ENCODE data around the gene PTPN22.

PTPN22 gene

GRCh38 chr1:113818578-113818977 lies 52.9 kb downstream of the PTPN22 start:
- TF ChIP-seq CTCF (IDR thresholded peaks at IDR 0.05) (no peak), ZFX (IDR thresholded peaks at IDR 0.05; ENCODE audit: borderline replicate concordance) (no peak)
- no peak overlapping the region for H3K27ac ChIP-seq

- TF ChIP-seq CTCF (IDR thresholded peaks at IDR 0.05) (no peak), ZFX (IDR thresholded peaks at IDR 0.05; ENCODE audit: borderline replicate concordance) (no peak)
- H3K27ac ChIP-seq = peak overlapping the region; percentile 72
Observed at GRCh38 chr1:113813218-113813617, 58.3 kb downstream of the PTPN22 start.

- peak overlapping the region; percentile 72 for H3K27ac ChIP-seq
- TF ChIP-seq CTCF (IDR thresholded peaks at IDR 0.05) (no peak), ZFX (IDR thresholded peaks at IDR 0.05; ENCODE audit: borderline replicate concordance) (no peak)
Observed at GRCh38 chr1:113812661-113813135, 58.8 kb downstream of the PTPN22 start.

GRCh38 chr1:113811888-113812660 lies 59.4 kb downstream of the PTPN22 start, which contains the start of gene RSBN1:
Gene RSBN1, minus strand, starts transcription at chr1:113812476. Its CDS starts 64 bp downstream, at chr1:113812412.
- no peak for TF ChIP-seq CTCF (IDR thresholded peaks at IDR 0.05)
- peak within 1 kb of the TSS; percentile 72 for H3K27ac ChIP-seq

GRCh38 chr1:113811156-113811887 lies 60.2 kb downstream of the PTPN22 start:
- peak overlapping the region; percentile 72 for H3K27ac ChIP-seq
- no peak for TF ChIP-seq CTCF (IDR thresholded peaks at IDR 0.05)
- no peak for TF ChIP-seq ZFX (IDR thresholded peaks at IDR 0.05; ENCODE audit: borderline replicate concordance)

GRCh38 chr1:113809670-113810602 lies 61.6 kb downstream of the PTPN22 start:
- no peak overlapping the region for H3K27ac ChIP-seq
- TF ChIP-seq CTCF (IDR thresholded peaks at IDR 0.05) (no peak), ZFX (IDR thresholded peaks at IDR 0.05; ENCODE audit: borderline replicate concordance) (no peak)

Measured in 22Rv1 (cell line).